ENCODE measurements around the gene CDK17. TPM values are rescaled to one million over a fixed set of nuclear protein-coding genes. Genes with fewer than 3 reads are reported as not detected.
A peak's percentile ranks its signal among the peaks of the same experiment; 100 is the strongest.

Gene CDK17
- total RNA-seq, 2 experiments from 2014 or later = 51.7 to 60.6 TPM

DNA sequence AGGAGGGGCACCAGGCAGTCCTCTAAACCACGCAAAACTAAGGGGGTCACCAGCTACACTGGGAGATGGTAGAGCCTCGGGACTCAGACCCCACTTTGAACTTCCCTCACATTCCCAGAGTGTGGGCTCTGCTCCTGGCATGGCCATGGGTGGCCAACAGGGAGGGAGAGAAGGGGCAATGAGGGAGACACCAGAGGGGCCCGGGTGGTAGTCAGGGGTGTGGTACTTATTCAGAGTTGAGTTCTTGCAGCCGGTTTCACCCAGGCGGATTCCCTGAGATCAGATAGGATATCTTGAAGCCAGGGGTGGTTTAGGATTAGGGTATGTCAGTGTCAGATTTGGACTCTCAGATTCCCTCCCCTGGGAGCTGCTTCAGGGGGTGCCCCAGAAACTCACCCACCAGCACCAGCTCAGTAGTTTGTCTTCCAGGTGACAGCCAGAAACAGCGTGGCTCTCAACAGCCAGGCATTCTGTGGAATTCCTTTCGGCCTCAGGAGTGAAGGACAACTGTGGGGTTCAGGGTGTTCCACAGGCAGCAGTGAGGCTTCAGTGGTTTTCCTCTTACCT, 150.0 kb downstream of the CDK17 start:
- no peak for DNase-seq
- no peak overlapping the region for H3K27ac Mint-ChIP-seq
- POLR2A ChIA-PET = interaction anchor here (1.2 to 1.4 kb wide), 2 partner anchors 11 to 149 kb away, joined by 3 to 4 read pairs; no protein-coding TSS in a partner anchor

DNA sequence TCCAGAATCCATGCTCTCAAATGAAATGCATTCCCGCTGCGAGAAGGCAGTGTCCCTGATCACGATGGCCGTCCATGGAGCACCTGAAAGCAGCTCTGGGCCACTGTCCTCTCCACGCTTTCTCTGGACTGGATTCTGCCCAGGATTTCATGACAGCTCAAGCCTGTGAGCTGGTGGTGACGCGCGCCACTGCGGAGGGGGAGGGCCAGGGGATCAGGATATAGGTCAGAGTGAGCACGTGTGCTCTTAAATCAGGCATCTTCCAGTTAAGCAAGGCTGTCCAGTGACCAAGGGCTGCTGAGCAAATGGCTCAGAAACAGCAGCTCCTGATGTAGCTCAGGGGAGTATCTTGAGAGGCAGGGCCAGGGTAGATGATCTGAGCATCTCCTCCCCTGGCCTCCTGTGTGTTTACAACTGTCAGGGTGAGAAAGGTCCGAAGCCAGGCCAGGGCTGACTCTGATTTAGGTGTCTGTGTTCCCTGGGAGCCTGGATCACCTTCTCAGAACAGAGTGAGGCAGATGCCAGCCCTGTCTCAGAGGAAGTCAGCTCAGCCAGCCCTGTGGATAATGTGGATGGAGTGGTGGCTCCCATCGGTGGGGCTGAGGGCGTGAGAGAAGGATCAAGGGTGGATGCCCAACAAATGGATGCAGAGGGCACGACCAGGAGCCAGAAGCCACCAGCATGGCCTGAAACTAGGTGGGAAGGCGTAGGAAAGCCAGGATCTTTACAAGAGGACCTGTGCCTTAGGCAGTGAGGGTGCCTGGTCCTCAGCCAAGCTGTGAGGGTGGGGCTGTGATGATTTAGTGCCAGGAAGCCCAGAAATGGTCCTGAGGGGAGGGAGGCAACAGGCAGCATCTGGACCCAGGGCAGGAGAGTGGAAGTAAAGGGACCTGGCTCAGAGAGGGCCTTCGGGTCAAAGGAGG, 150.8 kb downstream of the CDK17 start:
- peaks cover 38% of the 10 kb centered on the region for H3K36me3 Mint-ChIP-seq
- POLR2A ChIA-PET = interaction anchor here (1.0 to 1.4 kb wide), 2 partner anchors 12 to 150 kb away, joined by 3 to 4 read pairs; no protein-coding TSS in a partner anchor
- H3K9me3 Mint-ChIP-seq = no peaks in the 10 kb centered on the region
- no peaks in the 10 kb centered on the region for H3K27me3 Mint-ChIP-seq
- peaks cover 19% of the 10 kb centered on the region for H3K4me1 Mint-ChIP-seq
- H3K27ac Mint-ChIP-seq = peak overlapping the region; percentile 56
- DNase-seq (no peak), ATAC-seq (ENCODE audit: low read depth) (peak; percentile 28)
- no peak overlapping the region for H3K4me3 Mint-ChIP-seq

More for the DNA sequence above, 150.0 kb downstream of the CDK17 start:
- Mint-ChIP-seq H3K36me3 (peaks cover 38% of the 10 kb centered on the region), H3K4me3 (no peak overlapping the region), H3K27me3 (no peaks in the 10 kb centered on the region), H3K4me1 (peaks cover 23% of the 10 kb centered on the region), H3K9me3 (no peaks in the 10 kb centered on the region)
- no peak for ATAC-seq (ENCODE audit: low read depth)

DNA sequence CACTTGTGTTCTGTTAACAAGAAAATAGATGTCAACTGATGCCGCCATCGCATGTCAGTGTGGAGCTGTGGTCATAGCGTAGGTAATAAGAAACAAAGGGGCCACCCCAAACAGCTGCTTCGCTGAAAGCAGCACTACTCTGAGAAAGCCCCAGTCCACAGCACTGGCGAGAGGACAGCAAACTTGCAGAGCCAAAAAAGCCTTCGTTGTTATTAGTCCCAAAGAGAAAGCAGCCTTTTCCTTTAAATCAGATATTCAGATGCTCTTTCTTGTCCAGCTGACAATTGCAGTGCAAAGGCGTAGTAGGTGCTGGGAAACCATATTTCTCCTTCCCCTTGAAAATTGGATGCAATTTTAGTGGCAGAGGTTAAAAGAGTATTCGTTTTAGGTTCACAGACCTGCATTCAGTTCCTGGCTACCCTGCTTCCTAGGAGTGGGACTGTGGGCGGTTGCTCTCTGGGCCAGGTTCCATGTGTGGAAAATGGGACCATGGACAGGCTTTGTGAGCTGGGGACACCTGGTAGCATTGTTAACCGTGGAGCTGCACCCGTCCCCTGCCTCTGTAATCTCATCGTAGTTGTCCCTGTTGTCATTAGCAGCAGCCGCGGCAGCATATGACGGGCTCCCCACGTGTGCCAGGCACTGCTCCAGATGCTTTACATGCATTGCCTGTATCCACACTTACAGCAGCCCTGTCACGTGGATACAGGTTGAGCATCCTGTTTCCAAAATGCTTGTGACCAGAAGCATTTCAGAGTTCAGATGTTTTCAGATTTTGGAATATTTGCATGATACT, 151.9 kb downstream of the CDK17 start:
- no peak for ATAC-seq (ENCODE audit: low read depth)
- Mint-ChIP-seq H3K4me3 (no peak overlapping the region), H3K4me1 (peaks cover 19% of the 10 kb centered on the region), H3K27me3 (no peaks in the 10 kb centered on the region), H3K27ac (no peak overlapping the region), H3K9me3 (no peaks in the 10 kb centered on the region), H3K36me3 (peaks cover 35% of the 10 kb centered on the region)
- POLR2A ChIA-PET = interaction anchor here (1.0 kb wide), 1 partner anchor 151 kb away, joined by 3 read pairs; no protein-coding TSS in a partner anchor
- no peak for DNase-seq

DNA sequence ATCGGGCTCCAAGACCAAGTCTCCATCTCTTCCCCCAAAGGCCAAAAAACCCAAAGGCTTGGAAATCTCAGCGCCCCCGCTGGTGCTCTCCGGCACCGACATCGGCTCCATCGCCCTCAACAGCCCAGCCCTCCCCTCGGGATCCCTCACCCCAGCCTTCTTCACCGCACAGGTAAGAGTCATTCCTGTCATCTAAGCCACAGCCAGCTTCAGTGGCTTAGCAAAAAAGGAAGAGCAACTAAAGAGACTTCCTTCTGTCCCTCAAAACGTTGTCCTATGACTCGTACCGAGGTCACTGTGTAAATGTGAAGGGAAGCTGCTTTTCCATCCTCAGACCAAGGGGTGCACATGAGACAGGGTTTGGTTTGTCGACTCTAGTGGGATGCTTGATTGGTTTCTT, 152.7 kb downstream of the CDK17 start:
- no peak overlapping the region for H3K4me3 Mint-ChIP-seq
- H3K9me3 Mint-ChIP-seq = no peaks in the 10 kb centered on the region
- no peaks in the 10 kb centered on the region for H3K27me3 Mint-ChIP-seq
- peak overlapping the region; percentile 28 for H3K27ac Mint-ChIP-seq
- H3K36me3 Mint-ChIP-seq = peaks cover 36% of the 10 kb centered on the region
- DNase-seq = no peak
- POLR2A ChIA-PET = no interaction called here
- ATAC-seq (ENCODE audit: low read depth) = no peak
- peaks cover 25% of the 10 kb centered on the region for H3K4me1 Mint-ChIP-seq

DNA sequence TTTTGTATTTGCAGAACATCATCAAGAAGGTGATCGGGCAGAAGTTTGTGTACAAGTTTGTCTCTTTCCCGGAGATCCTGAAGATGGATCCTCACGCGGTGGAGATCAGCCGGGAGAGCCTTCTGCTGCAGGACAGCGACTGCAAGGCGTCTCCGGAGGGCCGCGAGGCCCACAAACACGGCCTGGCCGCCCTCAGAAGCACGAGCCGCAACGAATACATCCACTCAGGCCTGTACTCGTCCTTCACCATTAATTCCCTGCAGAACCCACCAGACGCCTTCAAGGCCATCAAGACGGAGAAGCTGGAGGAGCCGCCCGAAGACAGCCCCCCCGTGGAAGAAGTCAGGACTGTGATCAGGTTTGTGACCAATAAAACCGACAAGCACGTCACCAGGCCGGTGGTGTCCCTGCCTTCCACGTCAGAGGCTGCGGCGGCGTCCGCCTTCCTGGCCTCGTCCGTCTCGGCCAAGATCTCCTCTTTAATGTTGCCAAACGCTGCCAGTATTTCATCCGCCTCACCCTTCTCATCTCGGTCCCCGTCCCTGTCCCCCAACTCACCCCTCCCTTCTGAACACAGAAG, 153.2 kb downstream of the CDK17 start:
- no peaks in the 10 kb centered on the region for H3K9me3 Mint-ChIP-seq
- DNase-seq (no peak), ATAC-seq (ENCODE audit: low read depth) (no peak)
- no peaks in the 10 kb centered on the region for H3K27me3 Mint-ChIP-seq
- POLR2A ChIA-PET = no interaction called here
- no peak overlapping the region for H3K27ac Mint-ChIP-seq
- peaks cover 28% of the 10 kb centered on the region for H3K4me1 Mint-ChIP-seq
- H3K36me3 Mint-ChIP-seq = peaks cover 32% of the 10 kb centered on the region
- no peak overlapping the region for H3K4me3 Mint-ChIP-seq

DNA sequence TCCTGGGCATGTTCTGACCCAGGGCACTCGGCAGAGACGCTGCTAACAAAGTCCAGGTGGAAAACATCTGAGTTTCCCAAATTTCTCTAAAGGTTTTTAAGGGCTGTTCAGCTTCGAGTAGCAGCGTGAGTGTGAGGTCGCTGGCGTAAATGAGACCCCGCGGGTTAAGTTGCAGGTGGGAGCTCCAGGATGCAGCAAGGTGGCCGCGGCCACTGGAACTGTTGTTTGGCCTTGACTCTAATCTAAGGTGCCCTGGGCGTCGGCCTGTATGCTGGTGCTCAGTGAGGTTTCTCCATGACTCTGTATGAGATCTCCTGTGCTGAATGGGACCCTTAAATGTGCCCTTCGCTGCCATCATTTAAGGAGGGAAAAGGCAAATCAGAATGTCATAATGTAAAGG, 155.4 kb downstream of the CDK17 start:
- Mint-ChIP-seq H3K4me1 (peaks cover 27% of the 10 kb centered on the region), H3K9me3 (no peaks in the 10 kb centered on the region), H3K27ac (no peak overlapping the region), H3K27me3 (no peaks in the 10 kb centered on the region), H3K36me3 (peaks cover 18% of the 10 kb centered on the region), H3K4me3 (no peak overlapping the region)
- no peak for ATAC-seq (ENCODE audit: low read depth)
- DNase-seq = no peak
- POLR2A ChIA-PET = interaction anchor here (1.4 kb wide), 1 partner anchor 155 kb away, joined by 5 read pairs; no protein-coding TSS in a partner anchor

DNA sequence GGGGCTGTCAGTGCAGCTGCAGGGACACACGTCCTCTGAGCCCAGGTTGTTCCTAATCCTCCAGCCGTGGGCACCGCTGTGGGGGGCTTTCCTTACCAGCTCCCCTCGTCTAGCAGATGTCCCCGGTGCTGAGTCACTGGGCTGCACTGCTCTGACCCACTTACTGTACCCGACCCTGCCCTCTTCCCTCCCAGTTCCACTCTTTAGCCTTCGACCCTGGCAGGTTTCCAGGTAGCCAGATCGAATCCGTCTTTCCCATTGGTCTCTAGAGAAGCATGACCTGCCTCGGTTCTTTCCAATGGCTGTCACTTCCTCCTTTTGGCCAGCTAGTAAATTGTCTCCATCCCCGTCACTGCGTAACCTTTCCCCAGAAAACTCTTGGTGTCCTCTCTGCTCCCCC, 157.6 kb downstream of the CDK17 start:
- H3K4me3 Mint-ChIP-seq = no peak overlapping the region
- H3K27me3 Mint-ChIP-seq = no peaks in the 10 kb centered on the region
- peaks cover 18% of the 10 kb centered on the region for H3K36me3 Mint-ChIP-seq
- POLR2A ChIA-PET = interaction anchor here (1.2 kb wide), 1 partner anchor 158 kb away, joined by 4 read pairs; the partner anchor contains the start of gene CDK17
- no peak overlapping the region for H3K27ac Mint-ChIP-seq
- ATAC-seq (ENCODE audit: low read depth) = no peak
- no peak for DNase-seq
- H3K4me1 Mint-ChIP-seq = peaks cover 29% of the 10 kb centered on the region
- no peaks in the 10 kb centered on the region for H3K9me3 Mint-ChIP-seq

DNA sequence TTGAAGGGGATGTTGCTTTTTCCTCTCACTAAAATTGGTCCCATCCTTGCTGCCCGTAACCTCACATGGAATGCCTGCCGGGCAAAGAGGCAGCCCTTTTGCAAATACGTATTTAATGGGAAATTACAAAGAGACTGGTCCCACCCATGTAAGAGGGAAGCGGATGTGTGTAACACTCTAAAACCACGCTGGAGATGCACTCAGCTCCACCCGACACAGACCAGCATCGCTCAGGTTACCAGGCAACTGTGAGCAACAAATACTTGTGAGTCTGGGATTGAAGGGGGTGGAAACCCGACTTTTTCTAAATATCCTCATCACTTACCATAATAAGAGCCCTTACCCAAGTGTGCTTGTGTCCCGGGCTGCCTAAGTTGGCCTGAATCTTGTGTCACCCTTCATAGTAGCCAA, 158.4 kb downstream of the CDK17 start:
- Mint-ChIP-seq H3K4me3 (peak overlapping the region; percentile 57), H3K9me3 (no peaks in the 10 kb centered on the region), H3K36me3 (peaks cover 17% of the 10 kb centered on the region), H3K27ac (peak overlapping the region; percentile 70), H3K27me3 (no peaks in the 10 kb centered on the region), H3K4me1 (peaks cover 34% of the 10 kb centered on the region)
- peak; percentile 79 for ATAC-seq (ENCODE audit: low read depth)
- POLR2A ChIA-PET = interaction anchor here (1.2 kb wide), 1 partner anchor 159 kb away, joined by 4 read pairs; the partner anchor contains the start of gene CDK17
- DNase-seq = no peak

DNA sequence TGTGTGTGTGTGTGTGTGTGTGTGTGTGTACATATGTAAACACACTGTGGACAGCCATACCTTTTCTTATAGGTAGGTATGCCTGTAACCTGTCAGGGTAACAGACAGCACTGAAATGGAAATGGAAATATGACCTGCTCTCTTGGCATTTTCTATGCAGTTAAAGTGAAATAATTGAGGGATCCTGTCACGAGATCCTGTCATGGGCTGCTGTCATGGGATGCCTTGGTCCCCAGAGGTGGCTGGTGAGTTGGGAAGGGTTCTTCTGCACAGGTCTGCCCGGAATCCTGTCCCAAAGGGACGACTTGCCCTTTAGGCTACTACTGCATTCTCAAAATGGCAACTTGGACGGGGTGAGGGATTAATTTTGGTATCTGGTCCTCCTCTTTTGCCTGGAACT, 158.8 kb downstream of the CDK17 start:
- Mint-ChIP-seq H3K27me3 (no peaks in the 10 kb centered on the region), H3K27ac (peak overlapping the region; percentile 70), H3K4me1 (peaks cover 38% of the 10 kb centered on the region), H3K36me3 (peaks cover 17% of the 10 kb centered on the region), H3K4me3 (peak overlapping the region; percentile 57), H3K9me3 (no peaks in the 10 kb centered on the region)
- DNase-seq (no peak), ATAC-seq (ENCODE audit: low read depth) (no peak)
- POLR2A ChIA-PET = interaction anchor here (1.2 kb wide), 1 partner anchor 159 kb away, joined by 4 read pairs; the partner anchor contains the start of gene CDK17

DNA sequence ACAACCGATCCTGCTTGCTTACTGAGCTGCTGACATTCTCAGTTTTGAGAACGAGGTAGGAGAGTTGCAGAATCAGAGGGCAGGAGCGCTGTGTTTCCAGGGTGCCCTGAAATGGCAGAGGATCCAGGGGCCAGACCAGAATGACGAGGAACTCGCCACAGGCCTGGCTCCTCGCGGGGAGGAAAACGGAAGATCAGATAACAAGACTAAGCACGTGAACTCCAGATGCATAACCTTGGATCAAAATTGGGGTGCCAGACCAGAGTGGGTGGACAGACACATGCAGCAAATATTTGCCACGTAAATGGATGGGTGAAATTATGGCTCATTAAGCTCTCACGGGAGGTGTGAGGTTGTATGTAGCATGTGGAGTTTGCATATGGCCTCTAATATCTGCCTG, 159.6 kb downstream of the CDK17 start:
- DNase-seq (no peak), ATAC-seq (ENCODE audit: low read depth) (no peak)
- Mint-ChIP-seq H3K27ac (no peak overlapping the region), H3K36me3 (peaks cover 21% of the 10 kb centered on the region), H3K27me3 (no peaks in the 10 kb centered on the region), H3K9me3 (no peaks in the 10 kb centered on the region), H3K4me1 (peaks cover 45% of the 10 kb centered on the region), H3K4me3 (no peak overlapping the region)
- POLR2A ChIA-PET = no interaction called here

DNA sequence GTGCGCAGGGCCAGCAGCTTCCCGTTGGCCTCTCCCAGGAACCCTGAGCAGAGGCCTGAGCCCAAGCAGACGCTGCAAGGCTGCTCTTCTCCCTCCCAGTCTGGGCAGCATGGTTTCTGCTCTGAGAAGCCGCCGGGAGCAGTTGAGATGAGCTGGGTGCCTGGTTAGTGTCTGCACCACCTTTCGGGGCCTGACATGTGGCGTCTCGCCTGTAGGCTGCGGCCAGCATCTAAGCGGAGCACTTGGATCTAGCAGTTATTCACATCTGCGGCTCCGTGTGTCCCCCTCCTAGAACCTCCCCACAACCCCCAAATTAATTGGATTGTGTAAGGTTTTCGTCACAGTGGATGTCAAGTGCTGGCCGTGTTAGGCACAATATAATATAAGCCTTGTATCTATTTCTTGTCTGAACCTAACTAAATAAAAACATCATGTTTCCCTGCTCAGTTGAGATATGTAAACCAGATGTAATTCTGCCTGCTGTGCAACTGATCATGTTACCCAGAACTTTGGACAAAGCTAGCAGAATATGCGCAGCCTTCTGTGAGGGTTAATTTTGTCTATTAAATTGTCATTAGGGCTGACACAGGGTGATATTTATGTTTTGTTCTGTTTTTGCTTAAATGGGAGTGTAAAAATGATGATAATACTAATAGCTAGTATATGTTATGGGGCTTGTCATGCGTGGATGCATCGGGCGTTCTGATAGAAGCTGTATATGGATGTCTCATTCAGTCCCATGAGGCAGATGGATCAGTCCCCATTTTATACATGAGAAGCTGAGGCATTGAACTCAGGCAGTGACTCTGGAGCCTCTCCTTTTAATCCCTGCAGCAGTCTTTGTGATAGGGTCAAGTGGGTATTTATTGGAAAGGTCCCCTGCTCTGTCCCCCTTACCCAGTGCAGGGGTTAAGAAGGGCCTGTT, 160.3 kb downstream of the CDK17 start:
- no peaks in the 10 kb centered on the region for H3K9me3 Mint-ChIP-seq
- no peak overlapping the region for H3K27ac Mint-ChIP-seq
- no peak overlapping the region for H3K4me3 Mint-ChIP-seq
- peaks cover 51% of the 10 kb centered on the region for H3K4me1 Mint-ChIP-seq
- POLR2A ChIA-PET = no interaction called here
- ATAC-seq (ENCODE audit: low read depth) (no peak), DNase-seq (no peak)
- no peaks in the 10 kb centered on the region for H3K27me3 Mint-ChIP-seq
- H3K36me3 Mint-ChIP-seq = peaks cover 26% of the 10 kb centered on the region
